ENCODE results near the gene HYI. TPM values are rescaled to one million over a fixed set of nuclear protein-coding genes. Genes with fewer than 3 reads are reported as not detected.
A peak's percentile ranks its signal among the peaks of the same experiment; 100 is the strongest.

The HYI gene
- total RNA-seq, 1 donor = 24.0 TPM

- H3K4me3 ChIP-seq (ENCODE audit: low read depth, low read length) = no peak overlapping the region
- DNase-seq (ENCODE audit: low read depth) = no peak
- TF ChIP-seq CTCF (IDR thresholded peaks at IDR 0.05; ENCODE audit: insufficient read depth, low read length) = no peak
Measured at GRCh38 chr1:43438953-43439581, 14.7 kb downstream of the HYI start.

GRCh38 chr1:43438576-43438952 is 15.2 kb downstream of the HYI start:
- TF ChIP-seq CTCF (IDR thresholded peaks at IDR 0.05; ENCODE audit: insufficient read depth, low read length) = no peak
- DNase-seq (ENCODE audit: low read depth) = no peak
- H3K4me3 ChIP-seq (ENCODE audit: low read depth, low read length) = no peak overlapping the region

- H3K4me3 ChIP-seq (ENCODE audit: low read depth, low read length) = no peak overlapping the region
- no peak for TF ChIP-seq CTCF (IDR thresholded peaks at IDR 0.05; ENCODE audit: insufficient read depth, low read length)
- DNase-seq (ENCODE audit: low read depth) = no peak
Measured at GRCh38 chr1:43438006-43438405, 15.7 kb downstream of the HYI start.

- DNase-seq (ENCODE audit: low read depth) = no peak
- no peak overlapping the region for H3K4me3 ChIP-seq (ENCODE audit: low read depth, low read length)
- TF ChIP-seq CTCF (IDR thresholded peaks at IDR 0.05; ENCODE audit: insufficient read depth, low read length) = no peak
Measured at GRCh38 chr1:43437031-43437973, 16.4 kb downstream of the HYI start.

GRCh38 chr1:43436371-43436770 is 17.4 kb downstream of the HYI start:
- no peak for TF ChIP-seq CTCF (IDR thresholded peaks at IDR 0.05; ENCODE audit: insufficient read depth, low read length)
- no peak overlapping the region for H3K4me3 ChIP-seq (ENCODE audit: low read depth, low read length)
- DNase-seq (ENCODE audit: low read depth) = peak; percentile 11

GRCh38 chr1:43435146-43436145 is 18.3 kb downstream of the HYI start:
- TF ChIP-seq CTCF (IDR thresholded peaks at IDR 0.05; ENCODE audit: insufficient read depth, low read length) = no peak
- peak; percentile 82 for DNase-seq (ENCODE audit: low read depth)
- H3K4me3 ChIP-seq (ENCODE audit: low read depth, low read length) = no peak overlapping the region
